Pancreas (tissue), 10 donors: ENCODE results near the gene MASP2. TPM values are rescaled to one million over a fixed set of nuclear protein-coding genes. Genes with fewer than 3 reads are reported as not detected.

ENCODE experiments used
- ATAC-seq, 4 donors: fragments of 200-7000 bp; cut with Tn5 transposase; one replicate each; pipeline versions ENCODE4 v1.8.0 to v1.9.1; 2020; ENCODE audit warnings: mild to moderate bottlenecking in 4 of 4, moderate library complexity in 4 of 4
- DNase-seq, 6 donors: peaks; one replicate each; pipeline ENCODE4 v3.0.0-alpha.2; 2020
- FAIRE-seq: peaks from 2 replicates; lab custom pipeline; 2012; peaks lifted over from hg19 to GRCh38; lab: Jason Lieb, UNC
- H3K27ac ChIP-seq, 4 donors: fragments of 200-600 bp; sonication (generic); 1 replicate in 3 of 4; 2 replicates in 1 of 4; pipeline versions ENCODE4 v1.5.0 to v1.8.0; 2020
- H3K27me3 ChIP-seq, 4 donors: fragments of 200-600 bp; one replicate each; pipeline ENCODE4 v1.8.0; 2021
- H3K36me3 ChIP-seq, 3 donors: fragments of 200-600 bp; sonication (generic) in 1 of 3; one replicate each; pipeline versions ENCODE4 v1.5.0 to v1.8.0; 2020 to 2021
- H3K4me1 ChIP-seq, 3 donors: fragments of 200-600 bp; one replicate each; pipeline ENCODE4 v1.8.0; 2021
- H3K4me3 ChIP-seq, 4 donors: fragments of 200-600 bp; sonication (generic) in 2 of 4; one replicate each; pipeline versions ENCODE4 v1.5.0 to v1.8.0; 2020 to 2021
- H3K9me3 ChIP-seq, 4 donors: fragments of 200-600 bp; one replicate each; pipeline ENCODE4 v1.8.0; 2021
- WGBS, 2 donors: extraction: QIAGEN DNeasy Blood & Tissue Kit; methylation state at CpG; one replicate each; pipeline ENCODE4 v1.1.7; 2013; 5-methylcytosine and 5-hydroxymethylcytosine counted together
- intact Hi-C, 3 donors: fragments of 100-400 bp; cut with DNase I; formaldehyde crosslinking; loops; one replicate each; pipeline versions ENCODE4 v1.11.1 to v1.14.2; 2022
- polyA plus RNA-seq, 2 donors: library from polyadenylated mRNA; stranded (reverse); fragments of 200-250 nt; gene quantifications; one replicate each; pipeline ENCODE4 v1.2.3, GENCODE V29; 2013
- total RNA-seq, 6 donors: library from RNA; stranded (reverse); fragmentation: NEBNext Ultra II Directional in 4 of 6; extraction: Animal tissue kit (Norgen Biotek cat#: 25700) in 4 of 6; gene quantifications; one replicate each; pipeline versions ENCODE4 v1.2.1 to v1.2.4, GENCODE V29; 2021 to 2023
- TF ChIP-seq, protein P1 (sequence below), 4 donors: fragments of 200-600 bp; sonication (generic) in 3 of 4; IDR thresholded peaks; one replicate each; pipeline versions ENCODE4 v1.5.0 to v1.8.0; 2021; ENCODE audit warnings: antibody characterized with exemption in 4 of 4
- donor health status: healthy with polysubstance abuse.
- donor health status: DM: no; HTN: no; CAD: no; lungs with moderate emphysema.
- donor health status: DM: no; HTN: no; CAD: no.
- donor health status: control.
- donor health status: control.
- donor health status: Bipolar disorder and iron deficiency.
- donor health status: DM: yes; HTN: yes; CAD: no.
- donor health status: DM: no; HTN: no; CAD: no.
- donor health status: DM: no; HTN: no; CAD: no.
- donor health status: DM: yes; HTN: yes; CAD: no.

The MASP2 gene
- total and polyA plus RNA-seq, 8 donors: 0.05 TPM; not detected in 7

DNA sequence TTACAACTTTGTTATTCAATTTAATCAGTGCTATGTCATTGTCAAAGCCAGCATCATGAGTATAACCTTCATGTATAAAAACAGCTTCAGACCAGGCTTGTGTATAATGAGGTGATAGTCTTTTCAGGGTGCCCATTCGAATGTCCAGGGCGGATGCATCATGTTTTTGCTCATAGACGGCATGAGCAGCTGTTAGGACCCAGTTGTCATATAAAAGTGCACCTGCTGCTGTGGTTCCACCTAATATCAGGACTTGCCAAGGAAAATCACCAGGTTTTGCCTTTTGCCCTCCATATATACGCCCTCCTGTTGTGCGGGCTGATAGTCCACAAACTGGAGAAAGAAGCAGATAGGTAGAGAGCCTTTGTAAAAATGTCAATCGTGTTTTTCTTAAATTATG, 19.7 kb downstream of the MASP2 start:
- 72% methylated on average over 6 of the region's 6 CpGs for WGBS, 2 donors
- TF ChIP-seq, protein P1, sequence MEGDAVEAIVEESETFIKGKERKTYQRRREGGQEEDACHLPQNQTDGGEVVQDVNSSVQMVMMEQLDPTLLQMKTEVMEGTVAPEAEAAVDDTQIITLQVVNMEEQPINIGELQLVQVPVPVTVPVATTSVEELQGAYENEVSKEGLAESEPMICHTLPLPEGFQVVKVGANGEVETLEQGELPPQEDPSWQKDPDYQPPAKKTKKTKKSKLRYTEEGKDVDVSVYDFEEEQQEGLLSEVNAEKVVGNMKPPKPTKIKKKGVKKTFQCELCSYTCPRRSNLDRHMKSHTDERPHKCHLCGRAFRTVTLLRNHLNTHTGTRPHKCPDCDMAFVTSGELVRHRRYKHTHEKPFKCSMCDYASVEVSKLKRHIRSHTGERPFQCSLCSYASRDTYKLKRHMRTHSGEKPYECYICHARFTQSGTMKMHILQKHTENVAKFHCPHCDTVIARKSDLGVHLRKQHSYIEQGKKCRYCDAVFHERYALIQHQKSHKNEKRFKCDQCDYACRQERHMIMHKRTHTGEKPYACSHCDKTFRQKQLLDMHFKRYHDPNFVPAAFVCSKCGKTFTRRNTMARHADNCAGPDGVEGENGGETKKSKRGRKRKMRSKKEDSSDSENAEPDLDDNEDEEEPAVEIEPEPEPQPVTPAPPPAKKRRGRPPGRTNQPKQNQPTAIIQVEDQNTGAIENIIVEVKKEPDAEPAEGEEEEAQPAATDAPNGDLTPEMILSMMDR (IDR thresholded peaks at IDR 0.05): no peak
- H3K4me1 ChIP-seq: no peaks in the 10 kb centered on the region
- no peaks in the 10 kb centered on the region for H3K9me3 ChIP-seq
- no peaks in the 10 kb centered on the region for H3K27me3 ChIP-seq
- H3K36me3 ChIP-seq: peaks cover 0 to 48% (median 19%) of the 10 kb centered on the region in 3 donors
- ATAC-seq (no peak), FAIRE-seq (no peak), DNase-seq (no peak)
- intact Hi-C loops: no loop called here
- H3K4me3 ChIP-seq: no peak overlapping the region
- H3K27ac ChIP-seq: no peak overlapping the region

DNA sequence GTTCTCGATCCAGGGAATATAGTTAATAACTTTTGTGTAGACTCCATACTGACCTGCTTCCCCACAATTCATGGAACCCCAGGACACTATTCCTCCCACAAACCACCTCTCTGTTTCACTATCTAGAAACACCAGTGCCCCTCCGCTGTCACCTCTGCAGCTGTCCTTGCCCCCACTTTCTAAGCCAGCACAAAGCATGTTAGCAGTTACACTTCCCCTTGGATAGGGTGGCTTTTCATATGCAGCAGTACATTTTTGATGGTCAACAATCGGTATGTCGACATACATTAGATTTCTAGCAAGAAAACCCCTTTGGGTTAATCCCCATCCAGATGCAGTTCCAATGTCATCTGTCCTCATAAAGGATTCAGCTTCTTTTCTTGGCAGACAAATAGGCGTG, 20.1 kb downstream of the MASP2 start:
- no peak for FAIRE-seq
- DNase-seq: no peak
- 91% methylated on average over 5 of the region's 5 CpGs for WGBS, 2 donors

DNA sequence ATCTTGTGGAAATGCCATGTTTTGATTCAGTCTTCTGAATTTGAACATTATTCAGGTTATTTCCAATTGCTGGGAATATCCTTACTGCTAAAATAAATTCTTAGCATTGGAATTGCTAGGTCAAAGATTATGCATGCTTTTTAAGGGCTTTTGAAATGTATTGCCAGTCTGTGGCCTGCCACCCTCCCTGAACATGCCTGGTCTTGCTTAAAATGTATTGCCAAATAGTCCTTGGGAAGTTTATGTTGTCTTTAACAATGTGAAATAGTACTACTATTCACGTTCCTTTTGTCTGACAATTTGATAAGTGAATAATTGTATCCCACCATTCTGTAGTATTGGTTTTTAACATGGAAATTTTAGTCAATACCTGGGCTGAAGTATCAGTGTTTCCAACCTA, 21.0 kb downstream of the MASP2 start:
- H3K36me3 ChIP-seq: peaks cover 0 to 60% (median 31%) of the 10 kb centered on the region in 3 donors

More for the DNA sequence above, 20.1 kb downstream of the MASP2 start:
- intact Hi-C loops: no loop called here
- H3K9me3 ChIP-seq: no peaks in the 10 kb centered on the region
- no peak overlapping the region for H3K4me3 ChIP-seq
- H3K27ac ChIP-seq: no peak overlapping the region
- no peaks in the 10 kb centered on the region for H3K27me3 ChIP-seq
- H3K4me1 ChIP-seq: no peaks in the 10 kb centered on the region
- TF ChIP-seq, protein P1 (IDR thresholded peaks at IDR 0.05): no peak
- no peak for ATAC-seq
- H3K36me3 ChIP-seq: peaks cover 0 to 52% (median 23%) of the 10 kb centered on the region in 3 donors

DNA sequence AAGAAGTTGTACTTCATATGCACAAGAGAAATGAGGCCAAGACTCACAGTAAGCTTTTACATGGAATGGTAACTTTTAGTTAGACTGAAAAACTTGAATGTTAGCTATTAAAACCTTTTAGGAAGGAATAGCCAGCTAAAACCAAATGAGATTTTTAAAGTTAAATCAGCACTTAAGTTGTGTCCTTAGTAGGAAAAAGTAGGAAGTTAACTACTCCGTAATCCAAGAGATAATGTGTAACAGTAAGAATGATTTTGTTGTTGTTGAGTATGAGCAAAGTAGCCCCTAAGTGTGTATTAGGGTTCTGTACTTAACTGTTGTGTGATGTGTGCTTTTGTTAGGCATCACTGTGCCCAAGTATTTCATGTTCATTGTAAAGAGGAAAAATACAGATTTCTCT, 21.4 kb downstream of the MASP2 start:
- no peaks in the 10 kb centered on the region for H3K4me1 ChIP-seq
- intact Hi-C loops: no loop called here

More for the DNA sequence above, 21.0 kb downstream of the MASP2 start:
- Histone ChIP-seq H3K4me3 (no peak overlapping the region), H3K27ac (no peak overlapping the region), H3K4me1 (no peaks in the 10 kb centered on the region), H3K27me3 (no peaks in the 10 kb centered on the region), H3K9me3 (no peaks in the 10 kb centered on the region)
- DNase-seq (no peak), FAIRE-seq (no peak), ATAC-seq (no peak)
- 74 to 86% methylated on average over 1 of the region's 1 CpG for WGBS, 2 donors
- TF ChIP-seq, protein P1 (IDR thresholded peaks at IDR 0.05): no peak
- intact Hi-C loops: no loop called here

DNA sequence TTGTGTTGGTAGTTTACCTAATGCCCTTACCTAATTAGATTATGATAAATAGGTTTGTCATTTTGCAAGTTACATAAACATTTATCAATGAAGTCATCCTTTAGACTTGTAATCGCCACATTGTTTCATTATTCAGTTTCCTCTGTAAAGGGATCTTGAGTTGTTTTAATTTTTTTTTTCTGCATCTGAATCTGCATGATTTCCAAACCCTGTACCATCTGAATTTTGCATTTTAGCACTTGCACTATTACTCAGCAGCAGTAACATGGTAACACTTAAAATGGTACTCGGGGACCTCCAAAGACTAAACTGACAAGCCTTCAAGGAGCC, 22.2 kb downstream of the MASP2 start:
- TF ChIP-seq, protein P1 (IDR thresholded peaks at IDR 0.05): no peak
- intact Hi-C loops: no loop called here
- no peaks in the 10 kb centered on the region for H3K9me3 ChIP-seq
- no peak overlapping the region for H3K27ac ChIP-seq
- H3K4me1 ChIP-seq: no peaks in the 10 kb centered on the region
- H3K27me3 ChIP-seq: no peaks in the 10 kb centered on the region
- ATAC-seq (no peak), DNase-seq (no peak), FAIRE-seq (no peak)
- WGBS, 2 donors: 76 to 82% methylated on average over 2 of the region's 2 CpGs
- H3K4me3 ChIP-seq: no peak overlapping the region
- H3K36me3 ChIP-seq: peaks cover 0 to 72% (median 43%) of the 10 kb centered on the region in 3 donors

More for the DNA sequence above, 21.4 kb downstream of the MASP2 start:
- no peaks in the 10 kb centered on the region for H3K27me3 ChIP-seq
- no peak for DNase-seq
- no peak overlapping the region for H3K4me3 ChIP-seq
- no peak overlapping the region for H3K27ac ChIP-seq
- WGBS, 2 donors: 95 to 96% methylated on average over 1 of the region's 1 CpG
- no peak for ATAC-seq
- no peaks in the 10 kb centered on the region for H3K9me3 ChIP-seq
- no peak for FAIRE-seq
- TF ChIP-seq, protein P1 (IDR thresholded peaks at IDR 0.05): no peak
- peaks cover 0 to 65% (median 35%) of the 10 kb centered on the region in 3 donors for H3K36me3 ChIP-seq
